ENCODE data around the gene PRKCH.

Gene PRKCH

DNA sequence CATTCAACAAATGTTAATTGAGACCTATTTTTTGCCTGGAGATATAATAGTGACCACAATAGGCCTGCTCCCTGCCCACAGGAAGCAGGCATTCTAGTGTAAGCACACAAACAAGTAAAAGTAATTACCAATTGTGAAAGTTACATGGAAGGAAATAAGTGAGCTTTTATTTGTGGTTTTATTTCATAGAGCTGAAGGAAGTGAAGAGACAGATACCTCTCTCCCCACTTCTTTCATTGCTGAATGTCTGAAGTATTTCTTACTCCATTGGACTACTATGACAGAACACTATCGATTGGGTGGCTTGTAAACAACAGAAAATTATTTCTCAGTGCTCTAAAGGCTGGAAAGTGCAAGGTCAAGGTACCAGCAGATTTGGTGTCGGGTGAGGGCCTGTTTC, 183.5 kb downstream of the PRKCH start:
- TF ChIP-seq, protein P1, sequence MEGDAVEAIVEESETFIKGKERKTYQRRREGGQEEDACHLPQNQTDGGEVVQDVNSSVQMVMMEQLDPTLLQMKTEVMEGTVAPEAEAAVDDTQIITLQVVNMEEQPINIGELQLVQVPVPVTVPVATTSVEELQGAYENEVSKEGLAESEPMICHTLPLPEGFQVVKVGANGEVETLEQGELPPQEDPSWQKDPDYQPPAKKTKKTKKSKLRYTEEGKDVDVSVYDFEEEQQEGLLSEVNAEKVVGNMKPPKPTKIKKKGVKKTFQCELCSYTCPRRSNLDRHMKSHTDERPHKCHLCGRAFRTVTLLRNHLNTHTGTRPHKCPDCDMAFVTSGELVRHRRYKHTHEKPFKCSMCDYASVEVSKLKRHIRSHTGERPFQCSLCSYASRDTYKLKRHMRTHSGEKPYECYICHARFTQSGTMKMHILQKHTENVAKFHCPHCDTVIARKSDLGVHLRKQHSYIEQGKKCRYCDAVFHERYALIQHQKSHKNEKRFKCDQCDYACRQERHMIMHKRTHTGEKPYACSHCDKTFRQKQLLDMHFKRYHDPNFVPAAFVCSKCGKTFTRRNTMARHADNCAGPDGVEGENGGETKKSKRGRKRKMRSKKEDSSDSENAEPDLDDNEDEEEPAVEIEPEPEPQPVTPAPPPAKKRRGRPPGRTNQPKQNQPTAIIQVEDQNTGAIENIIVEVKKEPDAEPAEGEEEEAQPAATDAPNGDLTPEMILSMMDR (IDR thresholded peaks at IDR 0.05; ENCODE audit: borderline replicate concordance, insufficient read depth, low read depth, low read length) = no peak
- H3K4me3 ChIP-seq (ENCODE audit: low read depth, low read length) = no peak overlapping the region

DNA sequence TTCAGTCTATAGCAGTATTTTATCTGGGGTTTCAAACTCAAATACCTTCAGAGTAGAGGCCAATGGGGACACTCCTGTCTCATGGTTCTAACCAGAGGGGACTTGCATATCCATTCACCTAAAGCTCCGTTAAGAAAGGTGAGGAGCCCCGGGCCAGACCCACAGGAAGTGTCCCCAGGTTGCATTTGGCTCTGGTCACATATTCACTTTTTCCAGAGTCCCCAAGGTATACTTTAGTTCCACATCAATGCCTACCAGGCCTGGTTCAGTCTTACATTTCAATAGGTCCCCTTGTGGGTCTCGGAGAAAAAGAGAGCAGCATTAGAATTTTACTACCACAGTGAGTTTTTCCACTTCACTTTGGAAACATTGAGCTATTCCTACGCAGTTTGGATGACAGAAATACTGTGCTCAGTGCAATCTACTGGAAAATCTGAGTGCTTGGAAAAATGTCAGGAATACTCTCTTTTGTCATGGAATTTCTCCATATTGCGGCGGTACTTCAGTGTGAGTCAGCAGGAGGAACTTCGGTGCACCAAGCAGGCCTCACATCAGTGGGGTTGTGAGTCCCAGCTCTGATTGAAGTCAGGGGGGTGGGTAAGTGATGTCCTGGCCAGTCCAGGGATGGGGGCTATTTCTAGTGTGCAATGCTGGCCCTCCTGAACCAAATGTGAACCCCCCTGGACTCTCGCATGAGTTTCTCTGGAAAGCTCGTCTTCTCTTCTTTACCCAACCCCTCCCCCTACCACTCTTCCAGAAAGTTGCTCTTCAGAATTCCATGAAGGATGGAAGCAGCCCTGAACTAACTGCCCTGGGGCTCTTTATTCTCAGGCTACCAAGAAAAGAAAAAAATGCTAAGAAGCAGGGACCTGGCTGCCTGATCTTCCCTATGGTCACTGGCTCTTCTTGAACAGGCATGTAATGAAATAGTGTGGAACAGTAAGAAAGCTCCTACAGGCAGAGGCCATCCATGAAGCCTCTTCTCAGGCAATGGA, 184.7 kb downstream of the PRKCH start:
- TF ChIP-seq, protein P1 (IDR thresholded peaks at IDR 0.05; ENCODE audit: borderline replicate concordance, insufficient read depth, low read depth, low read length) = no peak
- no peak overlapping the region for H3K4me3 ChIP-seq (ENCODE audit: low read depth, low read length)

DNA sequence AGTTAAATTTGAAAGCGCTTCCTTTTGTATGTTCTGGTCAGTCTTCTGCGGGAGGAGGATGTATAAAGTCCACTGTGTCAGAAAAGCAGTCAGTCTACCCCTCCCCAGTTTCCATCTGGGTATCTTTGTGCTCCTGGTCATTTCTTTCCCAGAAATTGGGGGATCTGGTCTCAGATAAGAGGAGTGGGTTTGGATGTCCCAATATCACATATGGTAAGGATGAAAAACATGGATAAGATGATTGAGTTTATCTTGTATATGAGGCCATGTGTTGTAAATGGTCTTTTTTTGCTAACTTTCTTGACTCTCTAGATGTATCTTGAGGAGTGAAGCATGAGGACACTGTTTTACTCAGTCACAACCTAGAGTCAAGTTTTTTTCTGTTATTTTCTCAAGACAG, 187.1 kb downstream of the PRKCH start:
- TF ChIP-seq, protein P1 (IDR thresholded peaks at IDR 0.05; ENCODE audit: borderline replicate concordance, insufficient read depth, low read depth, low read length) = no peak
- no peak overlapping the region for H3K4me3 ChIP-seq (ENCODE audit: low read depth, low read length)

DNA sequence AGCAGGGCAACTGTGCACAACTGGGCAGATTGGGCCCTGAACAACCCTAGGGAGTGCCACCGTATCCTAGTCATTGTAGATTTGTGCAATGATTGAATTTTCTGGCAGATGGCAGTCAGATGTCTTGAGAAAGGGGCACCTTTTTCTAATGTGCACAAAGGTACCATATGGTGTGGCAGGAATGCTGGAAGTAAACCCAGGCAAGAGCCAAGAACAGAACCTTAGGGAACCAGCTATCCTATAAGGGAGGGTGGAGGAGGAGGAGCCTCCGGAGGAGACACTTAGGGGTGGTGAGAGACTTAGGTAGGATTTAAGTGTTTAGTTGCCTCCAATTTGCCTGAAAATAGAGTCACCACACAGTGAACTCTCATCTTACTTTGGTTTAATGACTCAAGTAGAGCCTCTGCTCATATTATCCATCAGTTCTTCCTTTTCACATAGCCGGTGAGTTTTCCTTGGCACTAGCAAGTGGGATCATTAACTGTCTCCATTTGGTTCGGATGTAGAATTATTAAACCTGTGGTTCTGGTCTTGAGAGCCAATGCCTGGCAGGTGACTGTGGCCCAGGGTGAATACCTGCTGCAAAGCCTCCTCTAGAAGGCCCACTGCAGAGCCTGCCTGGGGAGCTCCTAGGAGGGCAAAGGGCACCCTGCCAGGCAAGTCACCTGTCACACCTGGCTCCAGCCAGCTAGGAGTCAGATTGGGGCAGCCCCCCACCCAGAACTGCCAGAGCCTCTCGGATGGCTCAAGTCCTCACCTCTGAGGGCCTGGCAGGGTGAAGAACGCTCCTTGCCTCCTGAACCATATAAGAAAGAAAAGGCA, 189.6 kb downstream of the PRKCH start:
- H3K4me3 ChIP-seq (ENCODE audit: low read depth, low read length) = no peak overlapping the region
- TF ChIP-seq, protein P1 (IDR thresholded peaks at IDR 0.05; ENCODE audit: borderline replicate concordance, insufficient read depth, low read depth, low read length) = no peak

DNA sequence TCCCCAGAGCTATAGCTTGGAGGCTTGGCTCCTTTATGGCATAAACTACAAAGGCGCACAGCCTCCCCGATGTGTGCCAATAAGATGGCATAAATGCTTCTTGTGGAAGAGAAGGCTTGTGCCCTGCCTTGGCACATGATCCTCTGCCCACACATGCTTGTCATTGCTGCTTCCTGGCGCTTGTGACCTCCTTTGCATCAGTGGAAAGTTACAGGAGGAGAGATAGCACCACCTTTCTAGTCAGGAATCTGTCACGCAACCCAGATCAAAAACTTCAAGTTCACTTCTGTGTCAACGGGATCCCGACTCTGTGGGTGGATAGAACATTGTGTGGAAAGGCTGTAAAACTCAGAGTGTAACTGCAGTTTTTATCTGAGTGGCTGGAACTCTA, 190.2 kb downstream of the PRKCH start:
- no peak overlapping the region for H3K4me3 ChIP-seq (ENCODE audit: low read depth, low read length)
- TF ChIP-seq, protein P1 (IDR thresholded peaks at IDR 0.05; ENCODE audit: borderline replicate concordance, insufficient read depth, low read depth, low read length) = no peak

DNA sequence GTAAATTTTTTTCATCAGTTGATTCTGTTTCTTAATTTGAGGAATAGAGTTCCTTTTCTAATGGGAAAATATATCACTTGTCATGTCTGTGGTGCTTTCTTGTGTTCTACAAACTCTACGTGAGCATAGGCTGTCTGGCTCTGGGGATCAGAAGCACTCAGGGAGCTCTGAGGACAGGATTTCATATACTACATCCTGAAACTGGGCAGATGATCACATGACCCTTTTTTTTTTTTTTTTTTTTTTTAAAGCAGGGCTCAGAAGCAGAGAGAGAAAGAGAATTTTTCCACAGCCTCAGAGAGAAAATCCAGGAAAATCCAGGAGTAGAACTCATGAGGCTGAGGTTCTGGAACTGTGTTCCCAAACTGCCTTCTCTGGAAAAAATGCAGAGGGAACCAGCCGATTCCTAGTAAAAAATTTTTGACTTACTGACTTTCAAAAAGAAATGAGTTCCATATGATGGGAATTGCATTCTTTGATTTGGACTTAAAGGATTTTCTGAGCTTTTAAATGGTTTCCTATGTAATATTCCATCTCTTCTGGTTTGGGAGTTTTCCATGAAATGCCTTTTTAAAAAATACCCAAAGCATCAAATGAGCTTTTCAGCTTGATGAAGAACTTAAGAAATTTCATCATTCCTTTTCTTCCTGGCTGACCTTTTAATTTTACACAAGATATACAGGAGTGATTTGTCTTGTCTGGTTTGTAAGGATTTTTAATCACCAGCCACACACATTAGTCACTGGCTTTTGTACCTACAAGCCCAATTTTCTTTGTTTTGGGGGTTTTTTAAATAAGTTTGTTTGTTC, 190.9 kb downstream of the PRKCH start:
- TF ChIP-seq, protein P1 (IDR thresholded peaks at IDR 0.05; ENCODE audit: borderline replicate concordance, insufficient read depth, low read depth, low read length) = no peak
- no peak overlapping the region for H3K4me3 ChIP-seq (ENCODE audit: low read depth, low read length)
